Activated T-helper 1 cell treated with Interleukin-2 at 50 U/mL for 16 hours (primary cell): ENCODE data around the gene QKI.

Source experiments
- DNase-seq: peaks from one replicate; pipeline ENCODE4 v3.0.0-alpha.2; 2020; ENCODE audit warnings: low read depth

Gene QKI

DNA sequence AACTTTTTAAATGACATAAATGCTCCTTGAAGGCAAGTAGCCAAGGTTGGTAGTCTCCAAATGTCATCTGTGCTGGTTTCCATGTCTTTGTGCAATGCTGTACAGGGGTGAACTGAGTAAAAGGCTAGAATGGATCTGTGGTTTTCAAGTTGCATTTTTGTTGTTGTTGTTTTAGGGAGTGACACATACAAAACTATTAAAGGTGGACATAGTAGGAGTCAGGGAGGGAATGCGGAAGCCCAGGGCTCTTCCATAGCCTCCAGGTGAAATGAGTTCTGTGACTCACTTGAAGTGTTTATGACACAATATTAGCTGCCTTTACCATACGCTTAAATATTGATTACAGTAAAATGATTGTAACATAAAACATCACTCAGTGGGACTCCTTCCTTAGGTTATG, 22.5 kb upstream of the QKI start:
- no peak for DNase-seq

DNA sequence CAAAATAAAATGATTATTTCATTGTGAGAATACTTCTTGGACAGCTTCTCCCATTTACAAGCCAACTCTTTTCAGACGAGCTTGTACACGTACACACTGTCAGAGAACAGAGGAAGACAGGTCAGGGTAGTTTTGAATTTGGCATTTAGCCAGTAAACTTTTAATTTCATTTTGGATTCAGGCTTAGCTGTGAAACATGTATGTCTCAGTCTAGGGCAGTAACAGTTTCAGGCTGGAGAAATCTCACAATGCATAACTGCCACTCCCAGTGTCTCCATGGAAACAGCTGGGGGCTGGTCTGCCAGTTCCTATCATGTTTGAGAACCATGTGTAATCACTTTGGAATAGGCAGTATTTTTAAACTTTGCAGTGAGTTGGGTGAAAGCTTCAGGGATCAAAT, 22.0 kb upstream of the QKI start:
- no peak for DNase-seq

DNA sequence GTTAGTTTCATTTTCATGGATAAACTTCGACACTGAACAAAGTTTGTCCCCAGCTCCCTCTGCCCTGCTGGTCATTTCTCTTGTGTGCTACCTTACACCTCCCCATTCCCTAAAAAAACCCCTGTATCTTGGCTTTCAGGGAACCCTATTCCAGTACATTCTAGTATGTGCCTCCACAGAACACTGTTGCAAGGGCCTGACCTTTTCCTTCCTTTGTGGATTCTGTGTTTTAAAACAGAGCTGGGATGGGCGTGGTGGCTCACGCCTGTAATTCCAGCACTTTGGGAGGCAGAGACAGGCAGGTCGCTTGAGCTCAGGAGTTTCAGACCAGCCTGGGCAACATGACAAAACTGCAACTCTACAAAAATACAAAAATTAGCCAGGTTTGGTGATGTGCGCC, 20.6 kb upstream of the QKI start:
- no peak for DNase-seq

DNA sequence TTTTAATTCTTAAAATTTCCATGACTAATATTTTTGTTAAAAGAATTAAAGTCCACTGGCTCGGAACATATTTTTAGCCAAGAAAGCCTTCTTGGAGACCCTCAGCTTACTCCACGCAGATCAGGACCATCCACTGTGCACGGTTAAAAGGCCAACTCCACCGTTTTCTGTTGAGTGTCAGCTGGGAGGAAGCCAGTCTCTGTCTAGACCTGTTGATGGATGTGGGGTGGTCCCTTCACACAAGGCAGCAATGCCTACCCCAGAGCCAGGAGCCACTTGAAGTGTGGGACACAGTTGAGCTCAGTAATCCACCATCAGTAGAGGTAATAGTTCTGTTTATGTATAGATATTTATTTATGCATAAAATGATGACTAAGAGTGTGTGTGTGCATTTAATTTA, 19.9 kb upstream of the QKI start:
- DNase-seq: no peak

DNA sequence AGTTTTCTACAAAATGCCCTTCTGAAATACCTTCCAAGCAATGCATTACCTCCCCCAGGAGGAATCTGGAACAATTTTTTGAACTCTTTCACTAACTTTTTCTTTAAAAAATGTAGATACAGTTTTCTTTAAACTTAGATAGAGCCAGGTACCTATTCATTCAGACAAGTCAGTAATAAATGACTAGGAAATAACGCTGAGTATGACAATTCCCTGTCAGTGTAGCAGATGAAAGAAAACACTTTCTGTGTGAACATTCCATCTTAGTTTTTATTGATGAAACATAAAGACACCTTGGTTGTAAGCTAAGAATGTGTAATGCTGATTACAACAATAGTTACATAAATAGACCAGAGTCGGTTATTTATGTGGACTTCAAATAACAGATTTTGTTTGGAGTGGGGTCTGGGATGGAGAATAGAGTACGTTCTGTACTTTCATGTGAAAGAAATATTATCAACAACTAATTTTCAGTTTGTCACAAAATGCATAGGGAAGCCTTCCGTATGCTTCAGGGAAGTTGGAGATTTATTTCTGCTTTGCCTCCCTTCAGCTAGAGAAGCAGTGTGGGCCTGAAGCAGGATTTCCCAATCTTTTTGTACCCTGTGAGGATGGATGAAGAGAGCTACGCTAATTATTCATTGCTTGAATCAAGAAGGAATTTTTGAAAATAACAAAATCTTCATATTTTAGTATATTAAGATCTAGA, 19.2 kb upstream of the QKI start:
- no peak for DNase-seq

DNA sequence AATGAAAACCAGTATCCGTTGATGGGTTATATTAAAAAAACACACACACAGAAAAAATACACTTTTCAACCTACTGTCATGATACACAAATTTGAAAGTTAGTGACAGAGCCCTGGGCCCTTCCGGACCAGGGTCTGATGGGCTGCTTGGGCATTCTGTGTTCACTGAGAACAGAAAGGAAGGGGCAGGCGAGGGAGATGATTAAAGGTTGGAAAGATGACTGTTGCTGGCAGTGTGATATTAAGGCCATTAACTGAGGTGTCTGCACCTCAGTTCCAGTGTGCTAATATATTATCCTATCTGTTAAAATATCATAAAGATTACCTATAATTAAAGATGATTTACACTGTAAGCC, 18.7 kb upstream of the QKI start:
- DNase-seq: no peak

DNA sequence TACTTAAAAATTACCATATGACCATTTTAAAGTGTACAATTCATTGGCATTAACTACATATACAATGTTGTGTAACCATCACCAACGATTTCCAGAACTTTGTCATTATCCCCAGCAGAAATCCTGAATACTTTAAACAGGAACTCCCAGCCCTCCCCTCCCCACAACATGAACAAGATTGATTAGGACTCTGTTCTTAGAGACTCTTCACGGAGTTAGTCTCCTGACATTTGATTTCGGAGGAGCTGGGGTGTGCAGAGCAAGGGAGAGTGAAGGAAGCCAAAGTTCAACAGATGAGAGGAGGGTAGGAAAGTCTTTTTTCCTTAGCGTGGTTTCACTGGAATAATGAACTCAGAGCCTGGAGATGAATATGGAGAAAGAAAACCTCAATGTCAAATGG, 17.2 kb upstream of the QKI start:
- no peak for DNase-seq

DNA sequence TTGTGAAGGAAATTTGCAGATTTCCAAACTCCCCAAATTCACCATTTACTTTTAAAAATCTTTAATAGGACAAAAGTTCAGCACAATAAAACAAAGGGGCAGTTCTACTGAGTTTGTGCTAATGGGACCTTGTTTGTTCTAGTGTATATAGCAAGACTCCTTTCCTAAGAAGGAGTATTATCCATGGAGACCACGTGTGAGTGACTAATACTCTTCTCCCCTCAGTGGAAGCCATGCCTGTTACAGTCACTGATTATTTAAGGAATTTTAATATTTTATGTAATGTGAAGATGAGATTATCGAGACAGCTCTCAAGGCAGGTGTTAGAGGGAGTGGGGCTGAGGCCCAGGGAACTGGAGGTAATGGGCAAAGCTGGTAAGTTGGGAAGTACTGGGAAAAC, 16.4 kb upstream of the QKI start:
- DNase-seq: no peak

DNA sequence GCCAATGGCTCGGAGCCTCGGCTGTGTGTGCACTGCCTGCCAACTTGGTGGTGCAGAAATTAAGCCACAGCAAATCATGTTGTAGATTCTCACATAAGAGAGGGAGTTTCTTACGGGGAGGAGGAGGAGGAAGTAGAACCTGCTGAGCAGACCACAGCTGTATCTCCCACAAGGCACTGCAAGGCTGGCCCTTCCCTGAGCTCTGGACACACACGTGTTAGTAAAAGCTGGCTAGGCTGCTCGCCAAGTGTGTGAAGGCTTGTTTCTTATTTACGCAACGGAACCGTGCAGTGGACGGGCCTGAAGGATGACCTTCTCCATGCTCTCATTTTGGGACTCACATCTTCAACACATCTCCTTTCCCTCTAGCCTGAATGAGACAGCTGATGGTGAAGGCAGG, 15.7 kb upstream of the QKI start:
- no peak for DNase-seq

DNA sequence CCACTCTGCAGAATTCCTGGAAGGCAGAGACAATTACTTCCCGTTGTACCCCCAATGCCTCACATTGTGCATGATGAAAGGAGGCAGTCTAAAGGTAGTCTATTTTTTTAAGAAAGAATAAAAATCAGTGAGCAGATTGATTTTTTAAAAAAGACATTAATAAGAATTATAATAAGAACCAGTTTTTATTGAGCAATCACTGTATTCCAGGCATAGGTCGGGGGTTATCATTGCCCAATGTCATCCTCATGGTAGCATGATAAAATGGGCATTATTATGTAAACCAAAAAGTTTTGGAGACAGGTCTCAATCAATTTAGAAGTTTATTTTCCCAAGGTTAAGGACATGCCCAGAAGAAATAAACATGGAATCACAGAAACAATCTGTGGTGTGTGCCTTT, 14.0 kb upstream of the QKI start:
- DNase-seq: no peak

DNA sequence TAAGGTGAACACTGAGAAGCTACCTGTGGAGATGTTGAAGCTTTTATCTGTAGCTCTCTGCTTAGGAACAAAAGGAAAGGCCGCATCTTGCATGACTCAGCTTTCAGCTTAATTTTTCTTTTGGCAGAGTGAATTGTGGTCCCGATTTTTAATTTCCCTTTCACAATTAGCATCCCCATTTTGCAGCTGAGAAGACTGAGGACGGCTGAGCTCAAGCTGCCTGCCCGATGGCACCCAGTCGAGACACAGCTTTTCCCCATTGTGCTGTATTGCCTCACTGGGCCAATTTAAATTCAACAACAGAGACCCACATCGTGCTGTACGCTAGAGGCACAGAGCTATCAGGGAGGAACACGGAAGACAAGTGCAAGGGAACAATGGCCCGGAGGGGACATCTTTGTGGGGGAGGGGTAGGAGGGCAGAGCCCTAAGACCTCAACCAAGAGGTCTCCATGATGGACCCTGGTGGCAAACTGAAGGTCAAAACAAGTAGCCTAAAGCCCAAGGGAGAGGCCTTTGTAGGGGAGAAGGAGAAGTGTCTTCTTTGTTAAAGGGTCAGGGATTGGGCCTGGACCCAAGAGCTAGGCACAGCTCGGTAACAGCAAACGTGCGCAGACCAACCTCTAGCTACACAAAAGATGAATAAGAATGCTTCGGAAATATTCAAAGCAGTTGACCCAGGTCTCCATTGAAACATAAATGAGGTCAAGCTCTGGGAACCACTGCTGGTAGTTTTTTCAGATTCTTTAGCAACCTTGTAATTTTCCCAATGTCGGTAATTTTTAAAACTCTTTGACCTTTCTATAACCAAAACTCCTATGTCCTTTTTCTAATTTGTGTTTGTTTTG, 13.3 kb upstream of the QKI start:
- DNase-seq: no peak

DNA sequence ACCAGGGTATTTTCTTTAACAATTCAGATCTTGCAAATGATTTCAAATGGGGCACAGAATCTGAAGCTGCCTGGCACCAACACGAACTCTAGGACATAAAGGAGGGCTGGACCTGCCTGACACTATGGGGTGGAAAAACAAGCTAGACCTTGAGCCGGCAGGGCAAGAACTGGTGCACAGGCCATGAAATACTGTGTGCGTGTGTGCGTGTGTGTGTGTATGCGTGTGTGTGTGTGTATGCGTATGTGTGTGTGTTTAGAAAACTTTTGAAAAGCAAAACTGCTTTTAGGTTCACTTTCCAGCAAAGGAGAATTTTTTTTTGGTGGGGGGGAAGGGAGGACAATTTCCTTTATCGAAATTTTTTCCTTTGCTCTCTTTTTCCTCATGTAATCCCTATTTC, 11.9 kb upstream of the QKI start:
- DNase-seq: no peak

DNA sequence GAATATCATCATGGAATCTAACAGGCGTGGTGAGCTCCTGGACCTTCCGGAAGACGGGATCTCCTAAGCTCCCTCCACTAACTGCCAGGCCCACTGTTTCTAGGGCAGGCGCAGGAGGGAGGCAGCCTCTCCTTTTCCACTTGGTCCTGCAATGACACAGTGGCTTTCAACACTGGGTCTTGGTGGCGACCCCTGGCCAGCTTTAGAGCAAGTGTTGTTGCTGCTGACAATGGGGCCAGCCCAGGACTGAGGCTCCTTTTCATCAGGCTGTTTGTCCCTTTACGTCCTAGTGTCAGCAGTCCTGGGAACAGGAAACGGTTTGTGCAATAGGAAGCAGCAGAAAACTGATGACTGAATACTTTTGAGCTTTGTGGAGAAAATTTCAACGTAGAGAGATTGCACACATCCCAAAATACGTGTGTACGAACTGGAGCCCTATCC, 9.7 kb upstream of the QKI start:
- no peak for DNase-seq

DNA sequence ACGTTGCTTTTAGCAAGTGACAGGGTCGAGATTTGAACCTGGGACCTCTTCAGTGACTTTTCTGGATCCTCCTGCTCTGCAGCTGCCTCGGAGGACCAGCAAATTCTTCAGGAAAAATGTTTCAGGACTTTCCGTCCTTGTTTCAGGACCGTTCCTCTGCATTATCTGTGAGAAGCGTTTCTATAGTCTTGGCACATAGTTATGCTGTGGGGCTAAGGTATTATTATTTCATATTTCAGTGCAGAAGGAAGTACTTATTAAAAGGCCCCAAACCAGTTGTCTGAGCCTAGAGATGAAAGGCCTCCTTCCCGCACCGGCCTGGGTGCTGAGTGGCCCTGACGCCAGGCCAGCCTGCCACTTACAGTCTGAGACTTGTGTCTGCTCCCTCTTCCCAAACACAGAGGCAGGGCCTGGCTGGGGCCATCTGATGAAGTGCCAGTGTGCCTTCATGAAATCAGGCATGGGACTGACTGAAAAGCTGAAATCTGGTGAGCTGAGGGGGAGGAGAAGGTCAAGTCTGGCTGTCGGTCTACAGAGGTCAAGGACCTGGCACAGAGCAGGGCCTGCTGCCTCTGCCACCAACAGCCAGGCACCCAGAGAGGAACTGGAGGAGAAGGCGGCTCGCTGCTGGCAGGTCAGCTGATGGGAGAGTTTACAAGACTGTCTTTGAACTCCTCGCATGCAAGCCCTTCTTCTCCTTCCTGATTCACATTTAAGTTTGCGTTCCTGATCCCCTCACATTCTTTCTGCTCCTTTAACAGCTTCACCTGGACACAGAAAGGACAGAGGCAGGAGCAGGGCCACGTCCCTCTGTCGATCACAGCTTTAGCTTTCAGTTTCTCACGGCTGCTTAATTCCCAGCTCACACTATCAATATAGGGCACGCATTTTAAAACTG, 8.9 kb upstream of the QKI start:
- DNase-seq: no peak

DNA sequence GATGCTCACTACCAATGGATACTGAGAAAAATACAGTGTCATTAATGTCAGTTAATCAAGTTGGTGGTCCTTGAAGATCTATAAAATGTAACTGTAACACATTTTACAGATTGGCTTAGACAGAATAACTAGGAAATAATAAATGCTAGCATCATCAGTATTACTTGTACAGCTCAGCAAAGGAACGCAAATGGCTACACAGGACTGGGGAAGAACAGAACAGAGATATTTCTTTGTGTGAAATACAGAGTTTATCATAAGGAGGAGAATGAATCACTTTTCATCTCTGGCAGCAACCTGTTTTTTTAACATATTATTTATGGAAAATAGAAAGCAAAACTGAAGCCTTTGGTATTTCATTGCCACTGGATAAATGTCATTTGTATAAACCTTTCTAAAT, 8.2 kb upstream of the QKI start:
- no peak for DNase-seq

DNA sequence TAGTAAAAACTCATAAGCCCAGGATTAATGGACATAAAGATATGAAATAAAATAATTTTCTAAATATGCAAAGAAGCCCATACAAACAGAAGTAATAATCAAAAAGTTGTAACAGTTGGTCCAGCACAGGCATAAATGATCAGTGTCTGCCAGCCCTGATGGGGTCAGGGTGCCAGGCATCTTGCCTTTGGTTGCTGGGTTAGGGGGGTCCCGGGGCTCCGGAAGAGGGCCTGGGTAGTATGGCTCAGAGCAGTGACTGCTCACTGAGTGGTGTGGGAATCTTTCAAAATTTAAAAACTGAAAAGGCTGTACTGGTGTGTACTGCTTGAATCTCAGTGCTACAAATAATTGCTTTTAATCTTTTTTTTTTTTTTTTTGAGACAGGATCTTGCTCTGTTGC, 7.7 kb upstream of the QKI start:
- DNase-seq: no peak

DNA sequence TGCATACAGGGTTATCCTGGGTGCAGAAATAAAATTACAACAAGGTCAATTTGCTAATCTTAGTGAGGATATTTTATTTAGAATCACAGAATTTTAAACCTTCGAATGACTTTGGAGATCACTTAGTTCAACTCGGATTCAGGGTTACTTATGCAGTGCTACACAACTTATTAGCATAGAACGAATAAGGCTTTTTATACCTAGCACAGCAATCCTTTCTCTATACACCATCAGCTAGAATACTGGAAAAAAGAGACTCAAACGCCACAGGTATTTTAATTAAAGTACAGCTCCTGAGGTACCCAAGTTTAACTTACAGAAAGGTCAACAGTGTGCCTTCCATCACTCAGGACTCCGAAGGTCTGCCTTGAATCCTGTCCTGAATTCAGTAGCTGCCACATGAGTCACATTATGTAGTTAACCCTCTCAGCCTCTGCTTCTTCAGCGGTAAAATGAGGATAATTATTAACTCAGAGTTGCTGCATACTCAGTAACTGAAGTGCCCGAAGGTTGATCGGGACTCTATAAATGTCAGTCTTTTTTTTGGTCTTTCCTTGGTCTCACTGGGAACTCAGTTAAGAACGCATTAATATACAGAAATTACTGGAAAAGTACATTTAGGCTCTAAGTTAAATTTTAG, 6.0 kb upstream of the QKI start:
- no peak for DNase-seq

DNA sequence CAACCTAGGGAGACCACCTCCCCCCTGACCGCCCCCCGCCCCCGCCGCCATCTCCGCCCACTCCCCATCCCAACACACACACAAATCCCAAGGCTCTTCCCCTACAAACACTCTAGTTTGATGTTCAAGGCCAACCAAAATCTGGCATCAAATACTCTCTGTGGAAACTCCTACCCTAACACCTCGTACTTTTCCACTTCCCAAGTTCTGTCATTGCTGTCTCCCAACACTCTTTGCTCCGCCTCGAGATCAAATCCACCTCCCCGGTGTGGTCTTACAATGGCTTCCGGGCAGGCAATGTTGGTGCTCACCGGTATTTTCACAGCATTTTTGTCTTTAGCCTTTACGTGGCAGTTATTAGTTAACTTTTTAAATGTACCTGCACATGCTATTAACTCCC, 4.8 kb upstream of the QKI start:
- no peak for DNase-seq

DNA sequence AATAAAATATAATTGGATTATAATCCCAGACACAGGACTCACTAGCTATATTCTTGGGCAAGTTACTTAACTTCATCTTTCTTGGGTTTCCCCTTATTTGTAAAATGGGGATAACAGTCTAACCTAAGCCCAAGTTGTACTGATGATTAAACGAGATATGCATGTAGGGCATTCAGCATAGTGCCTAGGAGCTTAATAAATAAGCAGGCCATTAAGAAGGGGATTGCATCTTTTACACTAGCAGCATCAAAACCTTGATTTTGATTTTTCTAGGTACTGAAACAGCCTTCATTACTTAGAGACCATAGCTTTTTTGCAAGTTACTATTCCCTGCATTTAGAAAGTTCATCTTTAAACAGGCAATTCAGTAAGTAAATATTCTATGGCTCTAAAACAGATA, 2.2 kb upstream of the QKI start:
- no peak for DNase-seq

DNA sequence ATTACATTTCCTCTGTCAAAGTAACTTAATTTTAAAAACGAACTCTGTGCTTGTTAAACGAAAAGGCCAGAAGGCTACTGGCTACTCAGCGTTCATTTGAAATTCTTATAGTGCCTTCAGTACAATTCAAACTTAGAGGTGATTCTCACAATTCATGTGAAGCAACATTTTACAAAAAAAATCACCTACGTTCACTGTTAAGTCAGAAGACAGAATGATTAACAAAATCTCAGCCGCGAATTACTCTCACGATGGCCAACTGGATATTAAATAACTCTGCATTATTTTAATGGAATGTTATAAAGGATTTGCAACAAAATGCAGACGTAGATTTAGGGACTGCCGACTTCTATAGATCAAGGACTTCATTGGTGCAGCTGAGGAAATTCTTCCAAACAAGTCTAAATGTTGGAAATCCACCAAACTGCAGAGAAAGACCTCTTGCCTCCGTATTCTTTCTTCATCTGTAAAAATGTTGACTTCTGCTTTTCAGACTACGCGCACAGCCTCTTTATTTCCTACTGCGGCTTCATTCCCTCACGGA, 1.6 kb upstream of the QKI start:
- DNase-seq: no peak

DNA sequence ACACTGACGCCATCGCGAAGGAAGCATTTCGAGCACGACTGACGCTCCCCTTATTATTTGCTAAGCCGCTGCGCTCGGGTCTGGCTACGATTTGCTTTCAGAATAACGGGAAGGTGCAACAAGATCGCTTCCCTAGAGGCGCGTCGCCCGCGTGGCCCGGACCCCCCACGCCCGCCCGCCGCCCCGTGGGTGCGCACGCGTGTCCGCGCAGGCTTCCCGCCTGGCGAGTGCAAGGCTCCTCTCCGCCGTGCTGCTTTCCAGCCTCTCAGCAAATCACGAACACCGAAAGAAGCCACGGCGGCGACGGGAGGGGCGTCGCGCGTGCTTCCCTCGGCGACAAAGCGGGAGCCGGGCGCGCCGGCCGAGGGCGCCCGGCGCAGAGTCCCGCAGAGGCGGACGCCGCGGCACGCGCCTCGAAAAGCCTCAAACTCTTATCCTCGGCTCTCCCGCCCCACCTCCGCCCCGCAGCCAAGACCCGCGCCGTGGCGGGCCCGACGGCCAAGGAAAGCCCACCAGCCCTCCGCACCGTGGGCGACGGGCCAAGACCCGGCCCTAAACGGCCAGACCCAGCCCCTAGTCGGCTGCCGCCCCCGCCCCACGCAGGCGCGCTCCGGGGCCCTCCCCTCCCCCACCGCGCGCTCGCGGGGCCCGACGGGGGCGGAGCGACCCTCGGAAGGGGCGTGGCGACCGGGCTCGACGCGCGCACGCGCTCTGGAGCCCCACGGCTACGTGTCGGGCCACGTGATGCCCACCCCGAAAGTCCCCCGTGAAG, 987 bp upstream of the QKI start:
- peak; percentile 87 for DNase-seq
